Heart right ventricle (tissue), 16 donors: ENCODE data around the gene ZKSCAN7. TPM values are rescaled to one million over a fixed set of nuclear protein-coding genes. Genes with fewer than 3 reads are reported as not detected.
A peak's percentile ranks its signal among the peaks of the same experiment; 100 is the strongest.
"Not testable (repeated sequence)": the region's sequence is repeated elsewhere in the genome, so short reads cannot be mapped to it uniquely, and the experiment has no call there.

Source experiments
- ATAC-seq, 8 donors: fragments of 200-7000 bp; cut with Tn5 transposase; one replicate each; pipeline ENCODE4 v1.9.1; 2020; ENCODE audit warnings: mild to moderate bottlenecking in 8 of 8, moderate library complexity in 8 of 8, moderate number of reproducible peaks in 1 of 8
- DNase-seq, 2 donors: peaks; one replicate each; pipeline ENCODE4 v3.0.0-alpha.2; 2020
- H3K27ac ChIP-seq, 10 donors: fragments of 200-600 bp; sonication (generic) in 2 of 10; one replicate each; pipeline versions ENCODE4 v1.5.0 to v1.8.0; 2020 to 2022; ENCODE audit warnings: mild to moderate bottlenecking in 3 of 10
- H3K27me3 ChIP-seq, 7 donors: fragments of 200-600 bp; one replicate each; pipeline ENCODE4 v1.8.0; 2021 to 2022; ENCODE audit warnings: mild to moderate bottlenecking in 2 of 7
- H3K36me3 ChIP-seq, 9 donors: fragments of 200-600 bp; sonication (generic) in 1 of 9; one replicate each; pipeline versions ENCODE4 v1.5.0 to v1.8.0; 2020 to 2022; ENCODE audit warnings: mild to moderate bottlenecking in 2 of 9
- H3K4me1 ChIP-seq, 9 donors: fragments of 200-600 bp; sonication (generic) in 1 of 9; one replicate each; pipeline versions ENCODE4 v1.5.0 to v1.8.0; 2020 to 2022; ENCODE audit warnings: mild to moderate bottlenecking in 4 of 9
- H3K4me3 ChIP-seq, 10 donors: fragments of 200-600 bp; sonication (generic) in 2 of 10; one replicate each; pipeline versions ENCODE4 v1.5.0 to v1.8.0; 2020 to 2022; ENCODE audit warnings: mild to moderate bottlenecking in 7 of 10, moderate library complexity in 2 of 10
- H3K9me3 ChIP-seq, 11 donors: fragments of 200-600 bp in 10 of 11; sonication (generic) in 2 of 11; one replicate each; pipeline versions ENCODE4 v1.5.0 to v1.8.0; 2013 to 2022; ENCODE audit warnings: mild to moderate bottlenecking in 2 of 11, control low read depth in 1 of 11, moderate library complexity in 1 of 11
- CTCF ChIP-seq, 9 donors: fragments of 200-600 bp; sonication (generic) in 2 of 9; IDR thresholded peaks; one replicate each; pipeline versions ENCODE4 v1.5.0 to v1.8.0; 2021 to 2022; ENCODE audit warnings: antibody characterized with exemption in 9 of 9, mild to moderate bottlenecking in 5 of 9, moderate library complexity in 1 of 9
- WGBS, 2 donors: extraction: QIAGEN DNeasy Blood & Tissue Kit; methylation state at CpG; one replicate each; pipeline ENCODE4 v1.1.7; 2013; ENCODE audit warnings: inconsistent platforms in 1 of 2; 5-methylcytosine and 5-hydroxymethylcytosine counted together
- intact Hi-C, 10 donors: fragments of 100-400 bp; cut with DNase I; formaldehyde crosslinking; loops; one replicate each; pipeline versions ENCODE4 v1.11.1 to v1.14.2; 2022
- polyA plus RNA-seq, 2 donors: library from polyadenylated mRNA; stranded (reverse); fragments of 200-250 nt; gene quantifications; one replicate each; pipeline ENCODE4 v1.2.3, GENCODE V29; 2013
- total RNA-seq, 10 donors: library from RNA; stranded (reverse); fragmentation: NEBNext Ultra II Directional in 3 of 10; extraction: Animal tissue kit (Norgen Biotek cat#: 25700) in 3 of 10; gene quantifications; one replicate each; pipeline versions ENCODE4 v1.2.1 to v1.2.4, GENCODE V29; 2021 to 2023
- donor health status: Arrhythmogenic right ventricular cardiomyopathy.
- donor health status: ischemic (EF 13 %, LVEDD 7.1; RV severe dilation, severe dysfunction).
- donor health status: healthy with polysubstance abuse.
- donor health status: DM: no; HTN: yes; CAD: no.
- donor health status: DM: no; HTN: no; CAD: no.
- donor health status: ischemic (EF 25% LVEDD 6.9; RV normal size, moderate dysfunction).
- donor health status: ischemic (EF 25% LVEDD 5.7; RV mildly dilated, moderate dysfunction).
- donor health status: healthy.
- donor health status: DM: yes; HTN: yes; CAD: no.
- donor health status: Ischemic cardiomyopathy.
- donor health status: ischemic (EF 35%, LVEDD 5.7; RV mildly dilated, moderate dysfunction).
- donor health status: nonischemic (EF 11% LVEDD 7.7; RV severe dilation, severe dysfunction).
- donor health status: DM: yes; HTN: yes; CAD: no.
- donor health status: PGD.
- donor health status: ischemic (EF 29% LVEDD 5.4; RV normal size, mild dysfunction).
- donor health status: nonischemic (EF 23%, LVEDD 6.1; RV moderate dilation, normal function).

The ZKSCAN7 gene
- total and polyA plus RNA-seq, 12 donors = 1.2 to 3.9 (median 2.4) TPM

GRCh38 chr3:44529927-44530326, 25.1 kb upstream of the ZKSCAN7 start:
- no peak overlapping the region for H3K27ac ChIP-seq
- H3K4me3 ChIP-seq = no peak overlapping the region
- H3K36me3 ChIP-seq = no peaks in the 10 kb centered on the region
- WGBS, 2 donors = 32 to 33% methylated on average over 1 of the region's 1 CpG
- peaks cover 0 to 4% (median 0%) of the 10 kb centered on the region in 11 donors for H3K9me3 ChIP-seq
- intact Hi-C loops = loop anchor here (5.0 to 10.0 kb wide), 7 partner anchors 155 to 685 kb away; partner anchors contain the start of gene ZNF502 (in 1 of the 10)
- H3K27me3 ChIP-seq = peaks cover 0 to 34% (median 10%) of the 10 kb centered on the region in 7 donors
- ATAC-seq = no peak
- peak in 4 of 9 donors; percentile 8 to 40 (median 12) for TF ChIP-seq CTCF (IDR thresholded peaks at IDR 0.05)
- no peaks in the 10 kb centered on the region for H3K4me1 ChIP-seq
- no peak for DNase-seq

DNA sequence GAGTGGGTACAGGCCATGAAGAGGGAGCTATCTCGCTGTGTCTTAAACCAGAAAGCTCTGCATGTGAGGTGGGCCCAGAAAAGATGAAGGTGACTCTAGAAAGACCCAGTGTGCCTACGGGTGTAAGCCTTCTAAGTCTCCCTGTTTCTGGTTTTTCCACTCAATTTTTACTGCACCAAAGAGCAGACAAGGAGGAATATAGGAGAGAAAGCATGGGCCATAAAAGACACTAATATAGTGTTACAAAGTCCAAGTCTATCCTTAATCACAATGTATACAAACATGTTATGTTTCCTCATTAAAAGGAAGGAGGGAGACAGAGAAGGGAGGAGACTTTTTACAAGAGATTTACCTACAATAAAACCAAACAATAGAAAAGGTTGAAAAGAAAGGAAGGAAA, 24.1 kb upstream of the ZKSCAN7 start:
- 44 to 62% methylated on average over 2 of the region's 2 CpGs for WGBS, 2 donors
- no peaks in the 10 kb centered on the region for H3K36me3 ChIP-seq
- no peak overlapping the region for H3K4me3 ChIP-seq
- H3K4me1 ChIP-seq = no peaks in the 10 kb centered on the region
- peaks cover 0 to 32% (median 12%) of the 10 kb centered on the region in 7 donors for H3K27me3 ChIP-seq
- H3K27ac ChIP-seq = no peak overlapping the region
- intact Hi-C loops = loop anchor here (5.0 to 10.0 kb wide), 6 partner anchors 154 to 684 kb away; partner anchors contain the start of gene ZNF502 (in 1 of the 10)
- TF ChIP-seq CTCF (IDR thresholded peaks at IDR 0.05) = no peak
- DNase-seq (no peak), ATAC-seq (no peak)
- peaks cover 0 to 4% (median 0%) of the 10 kb centered on the region in 11 donors for H3K9me3 ChIP-seq

DNA sequence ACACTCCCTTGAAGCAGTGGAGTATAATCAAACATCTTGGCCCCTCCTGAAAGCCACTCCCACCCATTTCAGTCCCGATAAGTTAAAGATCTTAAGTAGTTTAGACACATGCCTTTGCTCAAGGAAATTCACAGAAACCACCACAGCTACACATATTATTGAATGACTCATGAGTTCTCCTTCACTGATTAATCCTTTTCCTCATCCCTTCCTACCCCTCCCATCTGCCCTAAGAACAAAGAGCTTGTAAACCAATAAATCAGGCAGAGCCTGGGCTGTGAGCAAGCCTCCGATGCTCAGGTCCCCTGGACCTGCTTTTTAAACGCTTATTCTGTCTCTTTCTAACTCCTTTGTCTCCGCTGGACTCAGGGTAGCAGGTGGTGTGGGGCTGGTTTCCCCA, 20.3 kb upstream of the ZKSCAN7 start:
- H3K27me3 ChIP-seq = peaks cover 0 to 49% (median 37%) of the 10 kb centered on the region in 7 donors
- H3K4me3 ChIP-seq, H3K27ac ChIP-seq: not testable (repeated sequence)

GRCh38 chr3:44535364-44535763, 19.6 kb upstream of the ZKSCAN7 start:
- H3K27me3 ChIP-seq = peaks cover 0 to 55% (median 39%) of the 10 kb centered on the region in 7 donors
- H3K27ac ChIP-seq = no peak overlapping the region
- H3K4me1 ChIP-seq = no peaks in the 10 kb centered on the region
- intact Hi-C loops = loop anchor here in 3 of 10 donors (5.0 to 10.0 kb wide), 4 partner anchors 149 to 679 kb away; partner anchors contain the start of gene ZNF502 (in 1 of the 3)
- H3K9me3 ChIP-seq = peaks cover 0 to 4% (median 0%) of the 10 kb centered on the region in 11 donors
- ATAC-seq (no peak), DNase-seq (no peak)
- TF ChIP-seq CTCF (IDR thresholded peaks at IDR 0.05) = no peak
- H3K36me3 ChIP-seq = no peaks in the 10 kb centered on the region
- 0 to 6% methylated on average over 1 of the region's 1 CpG for WGBS, 2 donors
- H3K4me3 ChIP-seq = no peak overlapping the region

More for the DNA sequence above, 20.3 kb upstream of the ZKSCAN7 start:
- ATAC-seq, H3K9me3 ChIP-seq, H3K36me3 ChIP-seq, H3K4me1 ChIP-seq, DNase-seq: not testable (repeated sequence)
- intact Hi-C loops = loop anchor here (5.0 to 10.0 kb wide), 6 partner anchors 150 to 680 kb away; partner anchors contain the start of gene ZNF502 (in 1 of the 10)
- 40 to 42% methylated on average over 4 of the region's 4 CpGs for WGBS, 2 donors

GRCh38 chr3:44544811-44545210, 10.2 kb upstream of the ZKSCAN7 start:
- 61 to 72% methylated on average over 1 of the region's 1 CpG for WGBS, 2 donors
- ATAC-seq, H3K4me1 ChIP-seq, H3K36me3 ChIP-seq, H3K9me3 ChIP-seq, intact Hi-C loops, H3K27ac ChIP-seq, DNase-seq, H3K4me3 ChIP-seq: not testable (repeated sequence)
- H3K27me3 ChIP-seq = peaks cover 0 to 40% (median 3%) of the 10 kb centered on the region in 7 donors
